HG03139 (cell line): ENCODE measurements around the gene TWIST2.

ENCODE experiments used
- ATAC-seq: cut with Tn5 transposase; IDR thresholded peaks from one replicate; pipeline ENCODE4 v1.9.1; 2021; ENCODE audit not compliant: unreplicated experiment

TWIST2 gene

DNA sequence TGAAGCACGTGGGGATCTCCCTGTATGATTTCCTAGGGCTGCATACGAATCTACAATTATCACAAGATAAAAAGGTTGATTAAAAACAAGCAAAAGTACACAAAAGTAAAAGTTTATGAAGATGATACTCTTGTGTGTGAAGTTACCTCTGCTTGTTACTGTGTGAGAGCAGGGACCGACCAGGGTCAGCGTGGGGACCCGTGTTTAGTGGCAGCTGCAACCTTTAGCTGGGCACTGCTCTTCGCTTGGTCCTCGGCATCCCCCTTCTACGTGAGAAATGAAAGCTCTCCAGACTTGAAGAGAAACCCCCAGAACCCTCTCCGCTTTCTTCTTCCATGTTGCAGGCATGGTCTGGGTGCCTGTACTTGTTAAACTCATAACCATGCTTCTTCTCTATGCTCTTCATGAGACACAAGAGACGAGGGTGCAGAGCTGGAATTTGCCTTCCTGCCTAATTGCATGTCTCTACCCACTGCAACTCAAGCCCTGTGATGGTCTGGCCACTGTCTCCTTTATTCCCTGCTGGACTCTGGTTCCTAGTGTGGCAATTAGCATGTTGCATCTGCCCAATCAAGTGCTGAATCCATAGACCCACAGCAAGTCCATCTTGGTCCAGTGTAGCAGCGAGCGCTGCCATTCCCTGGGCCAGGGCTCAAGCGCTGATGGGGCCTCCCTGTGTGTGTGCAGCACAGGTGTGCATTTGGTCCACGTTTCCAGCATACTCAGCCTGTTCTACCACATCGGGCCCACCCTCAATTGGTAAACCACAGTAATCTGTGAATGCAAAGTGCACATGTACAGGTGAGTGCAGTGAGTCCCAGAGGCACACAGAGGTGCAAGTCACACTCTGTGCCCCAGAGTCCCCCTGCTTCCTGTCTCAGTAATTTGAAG lies 88.5 kb downstream of the TWIST2 start:
- ATAC-seq: no peak

DNA sequence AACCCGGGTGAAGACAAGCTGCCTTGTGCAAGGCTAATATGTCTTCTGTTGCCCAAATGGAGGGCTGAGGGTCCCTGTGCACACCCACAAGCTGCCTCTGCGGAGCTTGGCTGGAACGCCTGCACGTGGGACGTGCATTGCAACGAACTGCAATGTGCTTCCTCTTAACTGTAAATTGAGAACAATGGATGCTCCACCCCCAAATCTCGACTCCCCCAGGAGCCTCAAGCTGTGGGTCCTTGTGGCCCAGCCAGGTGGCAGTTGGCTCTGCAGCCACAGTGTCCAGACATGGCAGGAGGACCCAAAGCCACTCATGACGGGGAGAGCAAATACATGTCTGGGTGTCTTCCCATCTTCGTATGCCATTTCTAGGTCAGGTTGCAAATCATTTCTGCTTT lies 90.1 kb downstream of the TWIST2 start:
- no peak for ATAC-seq

DNA sequence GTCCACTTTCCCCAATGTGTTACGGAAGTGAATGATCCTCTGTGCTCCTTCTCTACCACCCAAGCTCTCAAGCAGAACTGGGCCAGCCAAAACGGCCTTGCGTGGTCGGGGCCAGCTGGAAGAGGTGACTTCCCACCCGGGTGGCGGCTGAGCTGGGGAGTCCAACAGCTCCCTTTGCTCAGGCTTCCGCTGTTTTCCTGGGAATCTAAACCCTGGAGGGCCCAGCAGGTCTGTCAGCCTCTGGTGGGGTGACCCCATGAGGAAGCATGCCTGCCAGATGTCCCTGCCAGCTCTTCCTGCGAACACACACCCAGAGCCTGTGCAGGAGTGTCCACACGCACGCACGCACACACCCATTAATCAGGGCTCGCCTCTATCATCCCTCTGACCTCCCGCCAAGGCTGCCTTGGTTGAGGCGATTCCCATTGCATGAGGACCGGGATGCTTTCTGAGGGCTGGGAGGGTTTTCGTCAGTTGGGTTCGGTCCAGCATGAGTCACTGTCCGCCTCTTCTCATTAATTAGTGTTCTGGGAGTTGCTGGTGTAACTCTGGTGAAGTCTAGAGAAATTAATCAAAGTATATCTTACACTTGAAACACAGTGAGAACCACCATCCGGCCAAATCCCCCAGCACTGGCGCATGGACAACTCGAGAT lies 90.6 kb downstream of the TWIST2 start:
- no peak for ATAC-seq

DNA sequence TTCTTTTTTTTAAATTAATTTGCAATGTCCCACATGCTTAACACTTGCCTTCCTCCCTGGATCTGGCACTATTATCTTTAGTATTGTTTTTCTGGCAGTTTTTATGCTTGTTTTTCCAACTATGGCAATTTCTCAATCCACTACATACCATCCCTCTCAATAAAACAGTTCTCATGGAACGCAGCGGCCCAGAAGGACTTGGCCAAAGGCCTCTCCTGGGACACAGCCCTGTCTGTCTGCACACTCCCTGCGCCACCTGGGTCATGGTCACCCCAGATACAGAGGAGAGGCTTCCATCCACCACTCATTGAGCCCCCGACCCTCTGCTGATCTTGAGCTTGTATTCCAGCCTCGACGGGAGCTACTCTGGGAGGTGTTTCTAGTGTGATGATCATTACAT lies 91.2 kb downstream of the TWIST2 start:
- ATAC-seq: no peak

DNA sequence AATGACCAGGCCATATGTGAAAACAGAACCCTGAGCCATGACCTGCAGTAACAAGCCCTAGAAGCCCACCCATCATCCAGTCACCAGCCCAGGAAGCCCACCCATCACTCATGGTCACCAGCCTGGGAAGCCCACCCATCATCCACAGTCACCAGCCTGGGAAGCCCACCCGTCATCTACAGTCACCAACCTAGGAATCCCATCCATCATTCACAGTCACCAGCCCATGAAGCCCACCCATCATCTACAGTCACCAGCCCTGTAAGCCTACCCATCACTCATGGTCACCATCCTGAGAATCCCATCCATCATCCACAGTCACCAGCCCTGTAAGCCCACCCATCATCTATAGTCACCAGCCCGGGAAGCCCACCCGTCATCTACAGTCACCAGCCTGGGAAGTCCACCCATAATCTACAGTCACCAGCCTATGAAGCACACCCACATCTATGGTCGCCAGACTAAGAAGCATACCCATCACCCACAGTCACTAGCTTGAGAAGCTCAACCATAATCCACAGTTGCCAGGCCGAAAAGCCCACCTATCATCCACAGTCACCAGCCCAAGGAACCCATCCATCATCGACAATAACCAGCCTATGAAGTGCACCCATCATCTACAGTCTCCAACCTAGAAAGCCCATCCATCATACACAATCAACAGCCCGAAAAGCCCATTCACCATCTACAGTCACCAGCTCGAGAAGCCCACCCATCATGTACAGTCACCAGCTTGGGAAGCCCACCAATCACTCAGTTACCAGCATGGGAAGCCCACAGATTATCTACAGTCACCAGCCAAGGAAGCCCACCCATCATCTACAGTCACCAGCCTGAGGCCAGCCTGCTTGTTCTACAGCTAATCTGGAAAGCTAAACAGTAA lies 91.9 kb downstream of the TWIST2 start:
- no peak for ATAC-seq

DNA sequence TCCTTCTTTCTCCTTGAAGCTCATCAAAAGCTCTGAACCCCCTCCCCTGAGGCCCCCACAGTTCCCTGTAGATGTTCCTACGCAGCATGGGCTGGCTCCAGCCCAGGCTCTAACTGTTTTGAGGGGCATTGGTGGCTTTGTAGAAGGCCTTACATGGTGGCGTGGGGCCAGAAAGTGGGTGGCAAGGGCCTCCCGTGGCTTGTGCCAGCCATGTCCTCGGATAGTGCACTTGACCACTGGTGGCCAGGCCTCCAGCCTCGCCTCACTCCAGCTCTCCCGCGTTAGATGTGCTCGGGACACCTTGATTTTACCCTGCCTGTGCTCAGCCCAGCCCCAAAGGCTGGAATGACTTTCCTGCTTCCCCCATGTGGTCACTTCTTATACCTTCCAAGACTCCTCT lies 92.9 kb downstream of the TWIST2 start:
- ATAC-seq: no peak

DNA sequence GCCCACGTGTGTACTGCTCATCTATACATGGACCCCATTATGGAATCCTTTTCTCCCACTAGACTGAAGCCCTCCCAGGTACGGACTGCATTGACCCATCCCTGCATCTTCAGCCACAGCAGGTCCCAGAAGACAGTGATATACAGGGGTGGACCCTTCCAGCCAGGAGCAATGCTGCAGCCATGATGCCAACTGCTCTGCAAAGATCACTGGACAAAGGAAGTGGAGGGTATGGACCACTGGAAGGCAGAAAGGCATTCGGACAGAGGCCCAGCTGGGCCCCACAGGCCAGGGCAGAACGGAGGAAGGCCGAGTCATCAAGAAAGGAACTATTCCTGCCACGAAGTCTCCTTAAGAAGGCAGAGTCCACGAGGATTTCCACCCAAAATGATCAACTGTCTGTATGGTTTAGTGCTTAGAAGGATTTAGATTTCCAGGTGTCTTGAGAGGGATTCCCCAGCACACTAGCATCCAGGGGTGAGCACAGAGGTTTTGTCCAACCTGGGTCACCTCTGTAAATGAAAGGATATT lies 93.4 kb downstream of the TWIST2 start:
- no peak for ATAC-seq

DNA sequence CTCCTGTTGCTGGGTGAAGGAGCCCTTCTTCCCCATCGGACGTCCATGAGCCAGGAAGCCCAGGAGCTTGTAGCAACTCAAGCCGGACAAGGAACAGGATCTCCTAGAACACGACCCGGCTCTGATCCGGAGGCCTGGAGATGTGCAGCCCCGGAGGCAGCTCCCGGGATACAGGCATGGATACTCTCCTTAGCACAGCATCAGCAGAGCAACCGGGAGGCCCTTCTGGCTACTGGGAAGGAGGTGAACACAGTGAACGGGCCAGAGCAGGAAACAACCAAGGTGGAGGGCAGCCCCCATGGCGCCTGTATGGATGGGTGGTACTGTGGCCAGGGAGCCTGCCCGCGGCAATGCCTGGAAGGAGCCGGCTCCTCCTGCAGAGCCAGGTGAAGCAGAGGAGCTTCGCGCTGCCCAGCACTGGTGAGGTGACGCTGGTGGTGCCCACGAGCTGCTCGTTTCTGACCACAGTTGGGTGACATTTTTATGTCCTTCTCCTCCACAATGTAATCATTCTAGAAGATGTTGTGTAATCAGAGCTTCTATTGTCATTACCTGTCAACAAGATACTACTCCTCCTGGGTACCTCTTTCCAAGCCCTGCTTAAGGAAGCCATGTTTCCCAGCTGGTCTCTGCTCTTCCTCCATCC lies 94.3 kb downstream of the TWIST2 start:
- no peak for ATAC-seq

DNA sequence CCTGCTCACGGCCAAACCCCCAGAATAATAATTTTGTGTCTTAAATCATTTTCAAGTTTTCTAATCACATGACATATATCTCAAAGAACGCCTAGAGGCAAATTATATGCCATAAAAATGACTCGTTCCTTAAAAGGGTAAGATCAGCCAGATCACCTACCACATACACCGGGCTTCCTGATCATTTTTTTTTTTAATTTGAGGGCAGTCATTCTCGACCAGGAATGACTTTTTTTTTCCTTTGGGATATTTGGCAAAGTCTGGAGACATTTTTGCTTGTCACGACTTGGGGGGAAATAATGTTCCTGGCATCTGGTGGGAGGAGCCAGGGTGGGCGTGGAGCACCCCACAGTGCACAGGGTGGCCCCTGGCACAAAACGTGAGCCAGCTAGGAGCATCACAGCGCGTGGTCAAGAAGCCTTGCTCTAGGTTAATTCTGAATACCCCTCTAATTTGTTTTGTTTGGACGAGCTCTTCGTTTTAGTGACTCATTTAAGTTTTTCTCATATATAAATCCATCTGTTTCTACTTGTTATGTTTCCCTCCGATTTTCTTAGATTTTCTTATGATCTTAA lies 94.9 kb downstream of the TWIST2 start:
- no peak for ATAC-seq

DNA sequence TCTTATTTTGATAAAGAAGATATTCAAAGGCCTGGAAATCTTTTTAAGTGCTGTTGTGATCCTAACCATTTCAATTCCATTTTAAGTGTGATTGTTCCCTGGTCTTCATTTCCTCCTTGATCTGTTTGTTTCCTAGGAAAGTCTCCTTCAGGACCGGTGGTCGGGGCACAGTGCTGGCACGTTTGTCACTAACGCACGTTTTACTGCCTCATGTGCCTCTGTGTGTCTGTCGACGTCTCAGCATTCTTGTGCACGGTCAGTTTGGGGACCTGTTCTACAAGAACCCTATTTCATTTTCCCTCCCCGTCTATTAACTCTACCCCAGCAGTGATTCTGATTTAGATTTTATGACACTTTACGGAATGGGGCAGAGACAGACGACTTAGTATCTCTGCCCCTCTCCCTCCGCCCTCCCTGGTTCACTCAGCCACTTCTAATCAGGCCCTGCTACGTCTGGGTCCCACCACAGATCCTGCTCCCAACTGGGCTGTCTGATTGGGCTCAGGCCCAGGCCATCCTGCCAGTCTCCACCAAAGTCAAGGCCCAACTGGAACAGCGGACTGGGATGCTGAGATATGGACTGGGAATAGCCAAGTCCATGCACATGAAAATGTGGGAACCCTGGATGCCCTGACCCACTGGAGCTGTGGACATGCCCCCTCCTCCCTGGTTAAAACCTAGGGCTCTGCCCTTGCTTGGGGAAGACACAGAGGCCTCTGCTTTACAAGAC lies 95.6 kb downstream of the TWIST2 start:
- ATAC-seq: no peak

DNA sequence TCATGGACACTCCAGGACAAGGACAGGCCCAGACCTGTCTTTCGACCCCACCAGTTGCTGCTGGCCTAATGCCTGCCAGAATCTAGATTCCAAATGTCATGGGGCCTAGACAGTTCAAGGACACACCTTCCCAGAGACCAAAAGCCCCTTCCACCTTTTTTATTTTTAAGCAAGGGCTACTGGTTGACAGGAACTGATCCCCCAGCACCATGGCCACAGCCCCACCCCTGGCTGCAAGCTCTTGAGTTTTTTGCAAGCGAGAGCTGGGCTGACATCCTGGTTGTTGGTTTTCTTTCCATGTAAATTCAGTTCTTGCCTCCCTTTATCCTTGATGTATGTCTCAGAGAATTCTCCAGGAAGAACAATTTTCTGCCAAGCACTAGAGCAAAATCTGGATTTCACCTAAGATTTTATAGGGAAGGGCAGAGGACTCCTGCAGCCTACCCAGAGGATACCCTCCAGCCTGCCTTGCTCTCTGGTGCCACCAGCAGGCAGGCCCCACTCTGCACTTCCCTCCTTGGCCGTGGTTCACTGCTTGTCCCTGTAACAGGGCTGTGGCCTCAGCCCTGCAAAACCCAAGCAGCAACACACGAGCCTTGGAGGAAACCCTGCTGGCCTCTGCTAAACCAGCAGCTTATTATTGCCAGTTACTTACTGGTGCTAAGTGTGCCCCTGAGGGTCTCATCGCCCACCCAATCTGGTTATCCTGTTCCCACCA lies 97.7 kb downstream of the TWIST2 start:
- no peak for ATAC-seq

DNA sequence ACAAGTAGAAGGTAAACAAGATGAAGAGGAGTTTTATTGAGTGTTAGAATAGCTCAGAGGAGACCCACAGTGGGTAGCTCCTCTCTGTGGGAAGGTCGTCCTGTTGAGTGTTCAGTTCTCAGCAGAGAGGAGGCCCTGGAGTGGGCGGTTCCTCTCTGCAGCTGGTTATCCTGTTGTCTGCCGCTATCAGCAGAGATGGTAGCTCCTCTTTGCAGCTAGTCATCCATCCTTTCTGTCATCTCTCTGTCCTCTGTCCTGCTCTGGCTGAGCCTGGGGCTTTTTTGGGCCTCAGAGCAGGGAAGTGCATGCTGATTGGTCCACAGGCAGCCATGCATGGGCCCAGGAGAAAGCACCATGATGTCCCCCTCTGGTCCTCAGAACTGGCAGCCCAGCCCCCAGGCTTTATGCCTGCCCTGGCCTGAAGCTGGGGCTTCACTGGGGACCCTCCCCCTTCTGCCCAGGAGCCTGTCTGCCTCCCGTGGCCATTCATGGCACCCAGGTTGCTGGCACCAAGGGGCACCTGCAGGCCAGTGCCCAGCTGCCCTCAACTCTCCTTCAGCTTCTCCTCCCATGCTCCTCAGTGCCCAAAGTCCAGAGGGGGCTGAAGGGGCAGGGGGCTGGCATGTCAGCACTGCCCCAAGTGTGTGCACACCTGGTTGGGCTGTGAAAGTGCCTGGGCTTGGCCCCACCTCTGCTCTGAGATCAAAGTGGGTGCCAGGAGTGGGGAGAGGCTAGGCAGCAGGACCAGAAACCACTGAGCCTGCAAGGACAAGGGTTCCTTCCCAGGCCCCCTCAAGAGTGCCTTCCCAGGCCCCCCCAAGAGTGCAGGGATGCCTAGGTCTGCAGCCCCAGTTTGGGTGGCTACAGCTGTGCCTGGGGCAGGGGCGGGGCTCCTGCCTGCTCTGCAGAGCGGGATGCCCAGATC lies 98.7 kb downstream of the TWIST2 start:
- no peak for ATAC-seq

DNA sequence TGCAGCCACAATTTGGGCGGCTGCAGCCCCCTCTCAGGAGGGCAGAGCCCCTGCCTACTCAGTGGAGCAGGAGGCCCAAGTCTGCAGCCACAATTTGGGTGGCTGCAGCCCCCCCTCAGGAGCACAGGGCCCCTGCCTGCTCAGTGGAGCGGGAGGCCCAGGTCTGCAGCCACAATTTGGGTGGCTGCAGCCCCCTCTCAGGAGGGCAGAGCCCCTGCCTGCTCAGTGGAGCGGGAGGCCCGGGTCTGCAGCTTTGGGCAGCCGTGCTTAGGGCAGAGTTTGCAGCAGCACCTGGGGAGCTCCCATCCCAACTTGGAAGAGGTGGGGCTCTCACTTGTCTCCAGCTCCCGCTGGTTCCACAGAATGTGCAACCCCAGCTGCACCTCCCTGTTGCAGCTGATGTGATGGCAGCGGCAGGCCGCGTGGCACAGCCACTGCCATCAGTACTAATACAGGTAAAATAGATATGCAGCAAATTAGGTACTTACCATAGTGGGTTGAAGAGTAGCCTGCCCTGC lies 99.4 kb downstream of the TWIST2 start:
- ATAC-seq: no peak

DNA sequence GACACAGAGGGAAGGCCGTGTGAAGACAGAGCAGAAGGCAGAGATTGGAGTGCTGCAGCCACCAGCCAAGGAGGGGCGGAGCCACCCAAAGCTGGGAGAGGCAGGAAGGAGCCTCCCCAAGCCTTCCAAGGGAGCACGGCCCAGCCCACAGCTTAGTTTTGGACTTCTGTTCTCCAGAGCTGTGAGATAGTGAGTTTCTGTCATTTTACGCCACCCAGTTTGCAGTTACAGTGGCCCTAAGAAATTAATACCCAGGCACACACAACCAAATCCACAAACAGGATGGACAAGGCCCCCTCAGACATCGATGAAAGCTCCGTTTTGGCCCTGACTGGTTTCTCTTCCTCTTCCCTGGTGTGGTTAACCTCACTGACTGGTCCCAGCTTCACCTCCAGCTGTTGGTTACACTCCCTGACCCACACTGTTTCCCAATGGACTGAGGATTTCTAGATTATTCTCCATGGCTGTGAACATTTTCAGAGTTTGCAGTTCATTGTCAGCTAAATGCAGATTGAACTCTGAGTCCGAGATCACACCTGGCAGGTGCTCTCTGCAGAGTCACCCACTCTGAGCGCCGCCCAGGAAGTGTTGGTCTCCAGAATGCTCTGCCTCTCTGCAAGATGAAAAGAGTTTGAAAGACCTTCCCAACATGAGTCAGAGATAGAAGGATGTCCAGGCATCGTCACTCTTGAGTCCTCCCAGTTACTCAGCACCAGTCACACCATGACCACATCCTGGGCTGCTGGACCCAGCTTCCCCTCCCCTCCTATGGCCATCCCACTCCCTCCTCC lies 100.2 kb downstream of the TWIST2 start:
- ATAC-seq: no peak

DNA sequence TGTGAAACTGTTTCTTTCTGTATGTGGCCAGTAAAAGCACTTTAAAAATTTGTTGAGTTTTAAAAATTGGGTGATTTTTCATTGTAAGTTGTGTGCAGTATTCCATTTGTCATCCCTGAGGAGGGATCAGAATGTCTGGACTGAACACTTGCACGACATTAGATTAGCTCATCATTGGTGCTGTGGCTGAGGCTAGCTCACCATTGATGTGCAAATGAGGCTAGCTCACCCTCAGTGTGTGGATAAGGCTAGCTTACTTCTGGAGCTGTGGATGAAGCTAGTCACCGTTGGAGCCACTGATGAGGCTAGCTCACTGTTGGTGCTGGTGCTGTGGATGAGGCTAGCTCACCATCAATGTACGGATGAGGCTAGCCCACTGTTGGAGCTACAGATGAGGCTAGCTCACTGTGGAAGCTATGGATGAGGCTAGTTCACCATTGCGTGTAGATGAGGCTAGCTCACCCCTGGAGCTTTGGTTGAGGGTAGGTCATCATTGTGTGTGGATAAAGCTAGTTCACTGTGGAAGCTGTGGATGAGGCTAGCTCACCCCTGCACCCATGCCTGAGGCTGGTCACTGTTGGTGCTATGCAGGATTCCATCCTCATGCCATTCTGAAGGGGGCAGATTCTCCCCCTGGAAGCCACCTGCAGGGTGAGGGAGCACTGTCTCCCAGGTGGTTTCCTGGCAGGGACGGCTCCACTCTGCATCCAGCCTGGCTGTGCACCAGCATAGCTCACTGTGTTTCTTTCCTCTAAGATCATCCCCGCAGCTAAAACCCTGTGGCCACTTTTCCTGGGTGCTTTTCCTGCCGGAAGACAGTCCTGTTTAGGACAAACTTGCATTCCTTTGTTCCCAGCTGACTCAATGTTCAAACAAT lies 101.1 kb downstream of the TWIST2 start:
- ATAC-seq: no peak

DNA sequence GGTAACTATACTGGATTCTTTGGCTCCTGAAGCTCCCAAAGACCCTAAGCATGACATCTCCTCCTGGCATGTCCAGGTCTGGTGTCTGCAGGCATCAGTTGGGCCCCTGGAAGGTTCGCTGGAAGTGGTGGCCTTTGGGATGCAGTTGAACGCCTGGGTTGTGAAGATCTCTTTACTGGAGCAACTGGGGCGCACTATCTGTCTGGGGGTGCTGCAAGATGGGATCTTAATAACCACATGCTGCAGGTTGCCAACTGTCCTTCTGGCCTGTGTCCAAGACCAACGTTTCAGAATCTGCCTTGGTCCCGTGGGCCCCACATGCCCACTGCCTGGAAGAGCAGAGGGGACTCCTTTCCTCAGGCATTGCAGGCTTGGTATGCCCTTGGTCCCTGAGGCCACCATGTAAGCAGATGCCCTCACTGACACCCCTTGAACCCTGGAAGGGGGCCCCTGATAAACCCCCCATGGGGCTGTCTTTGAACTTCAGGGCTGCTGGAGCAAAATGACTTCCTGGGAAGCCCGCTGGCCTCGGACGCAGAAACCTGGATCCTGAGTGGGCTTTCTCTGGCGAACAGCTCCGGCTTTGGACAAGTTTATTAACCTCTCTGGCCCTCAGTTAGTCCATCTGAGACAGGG lies 101.9 kb downstream of the TWIST2 start:
- no peak for ATAC-seq
